Middle frontal gyrus (tissue), 1 donor: ENCODE results near the gene ATF4.

Source experiments
- DNase-seq: peaks from one replicate; pipeline ENCODE4 v3.0.0-alpha.2; 2015; ENCODE audit warnings: low spot score; ENCODE audit errors: extremely low spot score

ATF4 gene

DNA sequence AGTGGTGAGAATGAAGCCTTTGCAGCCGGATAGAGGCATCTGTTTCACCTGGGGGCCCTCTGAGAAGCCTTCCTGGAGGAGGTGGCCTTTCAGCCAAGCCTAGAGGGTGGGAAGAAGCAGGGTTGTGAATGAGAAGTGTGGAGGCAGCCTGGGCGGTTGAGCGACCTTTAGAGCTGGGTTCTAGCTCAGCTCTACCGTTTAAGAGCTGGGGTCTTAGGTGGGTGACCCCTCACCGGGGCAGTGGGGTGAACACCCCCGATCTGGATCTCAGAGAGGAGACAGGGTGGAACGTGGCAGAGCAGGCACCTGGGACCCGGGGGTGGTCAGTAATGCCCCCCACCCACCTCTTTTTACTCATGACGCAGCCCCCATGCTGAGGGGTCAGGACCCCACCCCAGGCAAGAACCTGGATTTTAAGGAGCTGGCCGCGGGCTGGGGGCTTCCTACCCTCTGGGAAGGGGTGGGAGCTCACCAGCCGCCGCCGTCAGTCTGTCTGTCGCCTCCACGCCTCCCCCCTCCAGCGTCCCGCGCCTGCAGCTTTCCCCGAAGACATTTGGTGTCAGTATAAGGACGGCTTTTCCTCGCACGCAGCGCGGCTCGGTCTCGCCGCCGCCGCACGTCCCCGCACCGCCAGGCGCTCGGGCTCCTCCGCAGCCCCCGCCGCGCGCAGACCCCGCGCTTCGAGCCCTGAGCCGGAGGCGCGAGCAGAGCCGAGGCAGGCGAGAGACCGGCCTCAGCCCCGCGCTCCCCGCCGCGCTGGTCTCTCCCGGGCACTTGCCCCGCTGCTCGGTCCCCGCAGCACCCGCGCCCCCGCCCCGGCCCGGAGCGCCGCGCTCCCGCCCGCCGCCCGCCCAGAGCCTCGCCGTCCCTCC, 36.8 kb downstream of the ATF4 start:
- DNase-seq, result peak; percentile 9

DNA sequence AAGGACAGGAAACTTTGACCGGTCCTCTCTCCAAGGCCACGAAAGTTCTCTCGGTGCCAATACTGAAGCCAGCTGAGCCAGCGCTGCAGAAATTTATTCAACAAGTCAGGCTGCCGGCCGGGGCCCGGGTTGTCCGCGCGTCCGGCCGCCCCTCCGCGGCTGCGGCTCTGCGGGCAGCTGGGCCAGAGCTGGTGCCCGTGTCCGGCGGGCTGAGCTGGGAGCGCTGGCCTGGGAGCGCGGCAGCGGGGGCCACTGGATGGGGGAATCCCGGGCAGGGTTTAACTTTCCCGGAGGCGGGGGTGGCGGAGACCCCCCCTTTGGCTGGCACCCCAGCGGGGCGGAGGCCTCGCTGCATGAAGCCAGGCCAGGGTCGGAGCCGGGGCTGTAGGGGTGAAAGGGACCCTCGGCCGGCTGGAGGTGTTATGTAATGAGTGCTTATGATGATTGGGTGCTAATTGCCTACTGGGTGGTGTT, 37.9 kb downstream of the ATF4 start:
- no peak for DNase-seq

DNA sequence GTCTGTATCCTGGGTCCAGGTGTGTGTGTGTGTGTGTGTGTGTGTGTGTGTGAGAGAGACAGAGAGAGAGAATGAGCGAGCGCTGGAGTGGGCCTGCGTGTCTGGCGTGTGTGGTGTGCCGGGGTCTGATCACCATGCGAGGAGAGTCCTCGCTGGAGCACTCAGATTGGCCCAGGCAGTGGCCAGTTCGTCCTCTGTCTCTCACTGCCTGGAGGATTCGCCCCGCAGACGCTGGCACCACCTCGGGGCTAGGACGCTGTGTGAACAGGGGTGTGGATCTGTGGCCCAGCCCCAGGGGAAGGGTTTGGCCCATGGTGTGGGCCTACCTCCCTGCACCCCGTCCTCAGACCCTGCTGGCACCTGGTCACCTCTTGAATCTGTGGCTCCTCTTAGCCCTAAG, 38.6 kb downstream of the ATF4 start:
- DNase-seq, result no peak

DNA sequence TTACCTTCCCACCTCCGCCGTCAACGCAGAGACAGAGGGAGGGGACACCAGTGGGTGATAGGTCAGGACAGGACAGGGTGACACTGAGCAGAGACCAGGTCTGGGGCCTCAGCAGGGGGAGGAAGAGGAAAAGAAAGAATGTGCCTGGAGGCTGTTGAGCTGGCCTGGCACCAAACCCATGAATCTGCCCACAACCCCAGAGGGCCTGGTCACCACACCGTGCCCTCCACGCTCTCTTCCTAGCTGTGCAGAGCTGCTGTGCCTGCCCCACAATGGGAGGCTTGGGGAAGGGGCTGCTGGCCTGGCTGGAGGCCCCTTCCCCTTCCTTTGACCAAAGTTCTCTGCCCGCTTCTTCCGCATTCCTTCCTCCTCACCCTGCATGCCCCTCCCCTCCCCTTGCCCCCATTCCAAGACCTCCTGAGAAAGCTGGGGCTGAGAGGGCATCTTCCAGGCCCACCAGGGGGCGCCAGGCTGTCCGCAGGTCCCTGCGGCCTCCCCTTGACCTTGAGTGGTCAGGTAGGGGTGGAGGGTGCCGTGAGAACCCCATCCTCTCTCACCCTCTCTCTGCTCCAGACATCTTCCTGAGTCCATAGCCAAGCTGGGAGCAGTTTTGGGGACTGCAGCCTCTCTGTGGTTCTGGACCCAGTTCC, 39.2 kb downstream of the ATF4 start:
- DNase-seq, result no peak

DNA sequence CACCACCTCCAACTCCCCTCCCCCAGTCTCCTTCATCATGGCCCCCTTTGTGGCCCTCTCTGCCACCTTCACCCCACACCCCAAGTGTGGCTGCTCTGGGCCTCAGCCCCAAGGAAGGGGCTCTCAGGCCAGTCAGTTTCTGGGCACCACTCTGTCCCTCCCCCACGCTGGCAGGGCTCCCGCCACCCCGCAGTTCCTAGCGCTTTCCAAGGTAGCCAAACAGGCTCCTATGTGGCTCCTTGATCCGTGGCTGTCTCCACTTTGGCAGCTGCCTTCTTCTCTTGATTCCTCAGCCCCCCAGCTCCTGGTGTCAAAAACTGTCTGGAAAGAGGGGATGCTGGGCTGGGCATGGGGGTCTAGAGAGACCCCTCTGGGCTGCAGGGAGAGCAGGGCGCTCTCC, 39.8 kb downstream of the ATF4 start:
- no peak for DNase-seq

DNA sequence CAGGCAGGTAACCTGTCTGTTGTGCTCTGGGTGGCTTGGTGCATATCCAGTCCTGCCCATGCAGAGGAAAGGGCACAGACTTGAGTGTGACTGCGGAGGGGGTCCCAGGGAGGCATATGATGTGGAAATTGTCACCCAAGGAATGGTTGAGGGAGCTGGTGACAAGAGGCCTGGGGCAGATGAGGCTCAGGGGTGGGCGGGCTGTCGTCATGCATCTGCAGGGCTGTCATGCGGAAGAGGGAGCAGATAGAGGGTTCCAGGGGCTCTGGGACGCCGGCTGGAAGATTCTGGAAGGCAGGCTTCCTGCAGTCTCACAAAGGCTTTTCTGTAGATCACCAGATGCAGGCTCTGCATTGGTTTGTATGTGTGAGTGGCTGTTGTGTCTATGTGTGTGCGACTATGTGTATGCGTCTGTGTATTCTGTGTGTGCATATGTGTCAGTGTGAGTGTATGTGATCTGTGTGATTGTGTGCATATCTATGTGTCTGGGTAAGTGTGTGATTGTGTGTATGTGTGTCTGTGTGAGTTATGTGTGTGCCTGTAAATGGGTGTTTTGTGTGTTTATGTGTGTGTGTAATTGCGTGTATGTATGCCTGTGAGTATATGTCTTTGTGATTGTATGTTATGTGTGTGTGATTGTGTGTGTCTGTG, 42.6 kb downstream of the ATF4 start:
- no peak for DNase-seq

DNA sequence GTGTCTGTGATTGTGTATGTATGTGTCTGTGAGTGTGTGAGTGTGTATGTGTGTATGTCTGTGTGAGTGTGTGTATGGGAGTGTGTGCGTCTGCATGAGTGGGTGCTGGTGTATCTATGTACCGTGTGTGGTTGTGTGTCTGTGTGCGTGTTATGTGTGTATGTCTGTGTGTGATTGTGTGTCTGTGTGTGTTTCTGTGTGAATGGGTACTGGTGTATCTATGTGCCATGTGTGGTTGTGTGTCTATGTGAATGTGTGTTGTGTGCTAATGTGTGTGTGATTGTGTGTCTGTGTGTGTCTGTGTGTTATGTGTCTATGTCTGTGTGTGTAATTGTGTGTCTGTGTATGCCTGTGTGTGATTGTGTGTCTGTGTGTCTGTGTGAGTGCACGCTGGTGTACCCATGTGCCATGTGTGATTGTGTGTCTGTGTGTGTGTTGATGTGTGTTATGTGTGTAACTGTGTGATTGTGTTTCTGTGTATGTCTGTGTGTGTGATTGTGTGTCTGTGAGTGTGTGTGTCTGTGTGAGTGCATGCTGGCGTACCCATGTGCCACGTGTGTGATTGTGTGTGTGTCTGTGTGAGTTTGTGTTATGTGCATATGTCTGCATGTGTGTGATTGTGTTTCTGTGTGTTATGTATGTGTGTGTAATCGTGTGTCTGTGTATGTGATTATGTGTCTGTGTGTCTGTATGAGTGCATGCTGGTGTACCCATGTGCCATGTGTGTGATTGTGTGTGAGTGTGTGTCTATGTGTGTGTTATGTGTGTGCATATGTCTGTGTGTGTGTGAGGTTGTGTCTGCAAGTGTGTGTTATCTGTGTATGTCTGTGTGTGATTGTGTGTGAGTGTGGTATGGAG, 43.4 kb downstream of the ATF4 start:
- DNase-seq, result no peak

DNA sequence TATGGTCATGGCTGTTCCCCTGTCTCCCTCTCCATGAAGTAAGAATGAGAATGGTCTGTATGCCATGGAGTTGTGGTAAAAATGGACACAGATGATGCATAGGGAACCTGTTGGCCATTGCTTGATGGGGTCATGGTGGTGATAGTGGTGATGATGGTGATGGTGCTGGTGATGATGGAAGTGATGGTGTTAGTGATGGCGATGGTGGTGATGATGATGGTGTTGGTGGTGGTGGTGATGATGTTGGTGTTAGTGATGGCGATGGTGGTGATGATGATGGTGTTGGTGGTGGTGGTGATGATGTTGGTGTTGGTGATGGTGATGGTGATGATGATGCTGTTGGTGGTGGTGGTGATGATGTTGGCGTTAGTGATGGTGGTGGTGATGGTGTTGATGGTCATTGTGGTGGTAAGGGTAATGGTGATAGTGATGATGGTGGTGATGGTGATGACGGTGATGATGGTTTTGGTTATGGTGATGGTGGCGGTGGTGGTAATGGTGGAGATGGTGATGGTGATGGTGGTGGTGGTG, 45.1 kb downstream of the ATF4 start:
- DNase-seq, result no peak

DNA sequence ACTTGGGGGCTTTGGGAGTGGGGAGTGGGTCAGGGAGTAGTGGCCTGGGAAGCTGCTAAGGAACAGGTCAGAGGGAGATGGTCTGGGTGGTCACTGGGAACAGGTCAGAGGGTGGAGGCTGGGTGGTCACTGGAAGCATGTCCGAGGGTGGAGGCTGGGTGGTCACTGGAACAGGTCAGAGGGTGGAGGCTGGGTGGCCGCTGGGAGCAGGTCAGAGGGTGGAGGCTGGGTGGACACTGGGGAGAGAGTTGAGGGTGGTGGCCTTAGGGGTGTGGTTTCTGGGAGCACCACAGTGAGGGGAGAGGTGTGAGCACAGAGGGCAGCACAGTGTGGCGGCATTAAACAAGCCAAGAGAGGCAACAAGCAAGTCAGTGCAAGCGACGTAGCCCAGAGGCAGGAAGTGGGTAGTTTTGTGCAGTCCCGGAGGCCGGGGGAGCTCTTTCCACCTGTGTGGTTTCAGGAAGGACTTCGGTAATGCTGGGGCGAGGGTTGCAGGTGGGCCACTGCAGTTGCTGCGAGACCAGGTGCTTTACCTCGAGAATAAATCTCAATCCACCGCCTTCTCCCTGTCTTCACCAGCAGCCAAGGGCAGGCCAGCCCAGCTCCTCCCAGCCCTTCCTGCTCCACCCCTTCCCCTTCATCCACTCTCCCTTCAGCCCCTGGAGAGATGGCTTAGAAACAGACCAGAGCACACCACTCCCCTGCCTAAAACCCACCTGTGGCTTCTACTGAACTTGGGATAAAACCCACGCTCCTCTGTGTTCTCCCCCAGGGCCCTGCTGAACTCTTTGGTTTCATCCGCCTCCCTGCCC, 47.0 kb downstream of the ATF4 start:
- no peak for DNase-seq

DNA sequence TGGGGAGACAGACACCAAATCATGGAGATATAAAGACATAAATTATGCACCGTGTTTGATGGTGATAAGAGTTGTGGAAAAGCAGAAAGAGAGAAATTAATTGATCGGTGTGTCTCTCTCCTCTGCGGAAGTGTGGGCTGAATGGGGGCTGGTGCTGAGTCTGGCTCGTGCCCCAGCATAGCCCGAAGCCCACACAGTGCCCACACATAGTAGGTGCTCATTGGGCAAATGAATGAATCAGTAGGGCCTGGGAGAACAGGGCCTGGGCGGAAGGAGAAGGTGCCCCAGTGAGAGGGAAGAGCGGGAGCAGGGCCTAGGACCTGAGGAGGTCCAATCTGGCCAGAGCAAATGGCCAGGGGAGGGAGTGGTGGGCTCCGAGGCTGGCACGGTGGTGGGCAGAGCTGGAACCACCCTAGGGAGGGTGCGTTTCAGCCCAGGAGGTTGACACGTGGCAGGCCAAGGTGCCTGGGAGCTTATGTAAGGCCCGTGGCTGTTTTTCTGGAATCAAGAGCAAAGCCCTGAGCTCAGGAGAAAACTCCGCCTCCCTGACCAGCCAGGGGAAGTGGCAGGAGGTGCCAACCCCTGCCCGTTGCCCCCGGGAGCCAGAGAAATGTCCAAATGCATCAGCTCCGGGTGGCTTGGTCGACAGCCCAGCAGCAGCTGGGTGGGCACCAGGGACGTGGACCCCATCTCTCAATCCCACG, 48.1 kb downstream of the ATF4 start:
- no peak for DNase-seq

DNA sequence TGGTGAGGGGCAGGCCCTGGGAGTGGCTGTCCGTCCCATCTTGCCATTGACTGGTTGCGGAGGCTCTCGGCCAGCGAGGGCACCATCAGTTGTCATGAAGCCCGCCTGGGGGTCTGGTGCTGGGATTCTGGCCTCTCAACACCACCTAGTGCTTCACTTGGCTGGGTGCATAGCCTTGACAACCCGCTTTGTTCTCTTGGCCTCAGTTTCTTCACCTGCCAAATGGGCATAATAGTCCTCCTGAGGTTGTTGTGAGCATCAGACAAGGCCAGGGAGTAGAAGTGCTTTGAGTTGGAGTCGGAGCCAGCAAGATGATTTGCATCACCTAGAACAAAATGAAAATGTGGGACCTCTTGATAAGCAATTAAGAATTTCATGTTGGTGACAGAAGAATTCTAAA, 48.7 kb downstream of the ATF4 start:
- no peak for DNase-seq

DNA sequence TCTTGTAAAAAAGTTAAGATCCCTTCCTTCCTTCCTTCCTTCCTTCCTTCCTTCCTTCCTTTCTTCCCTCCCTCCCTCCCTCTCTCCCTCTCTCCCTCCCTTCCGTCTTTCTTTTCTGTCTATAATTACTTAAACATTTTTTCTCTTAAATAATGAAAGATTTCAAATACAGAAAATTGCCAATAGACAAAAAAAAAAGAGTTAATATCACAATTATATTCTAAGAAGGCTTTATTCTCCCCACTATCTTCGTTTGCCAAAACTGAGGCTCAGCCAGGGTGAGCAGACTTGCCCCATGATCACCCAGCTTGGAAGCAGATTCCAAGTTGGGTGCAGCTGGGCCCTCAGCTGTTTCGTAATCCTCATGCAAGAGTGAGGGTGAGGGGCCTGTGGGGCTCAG, 49.9 kb downstream of the ATF4 start:
- no peak for DNase-seq

DNA sequence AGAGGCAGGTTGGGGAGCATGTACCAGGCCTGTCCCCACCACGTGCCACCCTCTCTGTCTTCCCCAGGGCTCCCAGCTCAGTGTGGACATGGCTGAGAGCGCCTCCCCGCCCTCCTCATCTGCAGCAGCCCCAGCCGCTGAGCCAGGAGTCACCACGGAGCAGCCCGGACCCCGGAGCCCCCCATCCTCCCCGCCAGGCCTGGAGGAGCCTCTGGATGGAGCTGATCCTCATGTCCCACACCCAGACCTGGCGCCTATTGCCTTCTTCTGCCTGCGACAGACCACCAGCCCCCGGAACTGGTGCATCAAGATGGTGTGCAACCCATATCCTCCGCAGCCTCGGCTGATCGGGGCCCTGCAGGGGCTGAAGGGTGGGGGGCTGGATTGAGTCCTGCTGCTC, 50.3 kb downstream of the ATF4 start, which contains the start of gene CACNA1I:
CACNA1I (plus strand) TSS at position 89 of the 400 bp plus-strand sequence; CDS start at position 89, 0 bp downstream.
- no peak for DNase-seq

DNA sequence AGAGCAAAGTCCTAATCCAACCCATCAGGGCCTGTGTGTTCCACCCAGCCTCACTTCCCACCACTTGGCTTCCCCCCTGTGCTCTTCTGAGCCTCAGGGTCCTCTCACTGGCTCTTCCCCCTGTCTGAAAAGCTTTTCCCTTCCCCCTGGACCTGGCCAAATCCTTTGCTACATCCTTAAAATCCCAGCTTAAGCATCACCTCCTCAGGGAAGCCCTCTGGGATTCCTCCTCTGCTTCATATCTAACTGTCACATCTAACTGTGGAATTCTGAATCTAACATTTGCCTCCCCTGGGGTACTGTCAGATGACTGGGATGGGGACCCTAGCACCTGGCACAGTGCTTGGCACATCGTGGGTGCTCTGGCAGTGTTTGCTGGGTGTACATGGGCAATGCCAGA, 51.2 kb downstream of the ATF4 start:
- DNase-seq, result no peak
